HepG2 (cell line): ENCODE results near the gene OR5A2. TPM values are rescaled to one million over a fixed set of nuclear protein-coding genes. Genes with fewer than 3 reads are reported as not detected.

Source experiments
- ATAC-seq: fragments of 200-7000 bp; cut with Tn5 transposase; 3 replicates; pipeline ENCODE4 v1.9.1; 2020; ENCODE audit warnings: mild to moderate bottlenecking, moderate library complexity
- BruUV-seq: library from RNA; stranded (reverse); fragments of 400-500 nt; replicated peaks from 2 replicates; lab custom pipeline; 2021; lab: Mats Ljungman, UMichigan
- CTCF ChIA-PET: fragments of 300-600 bp; formaldehyde crosslinking; extraction: SDS; loops from one replicate; lab custom pipeline; 2021; ENCODE audit warnings: low total read pairs, inconsistent platforms, low intra/inter-chr PET ratio; lab: Yijun Ruan, JAX
- POLR2A ChIA-PET: fragments of 350-600 bp; sonication (Branson Sonifier 250); formaldehyde crosslinking; loops from one replicate; lab custom pipeline; 2020; ENCODE audit warnings: antibody characterized with exemption, inconsistent platforms; lab: Yijun Ruan, JAX
- DNase-seq: peaks from one replicate; pipeline ENCODE4 v3.0.0-alpha.2; 2015; ENCODE audit warnings: low spot score
- FAIRE-seq: peaks from 3 replicates; lab custom pipeline; 2011; peaks lifted over from hg19 to GRCh38; lab: Jason Lieb, UNC
- H2AFZ ChIP-seq: one replicate; pipeline ENCODE4 v1.6.1; 2011; ENCODE audit warnings: low read length, inconsistent platforms
- H3K27ac ChIP-seq: fragments of 300-600 bp; 3 replicates; pipeline ENCODE4 v1.8.0; 2011; ENCODE audit warnings: mixed run types, mild to moderate bottlenecking, mixed read lengths, low read length, inconsistent platforms; ENCODE audit not compliant: insufficient read depth; ENCODE audit errors: extremely low read length
- H3K27me3 ChIP-seq, 2 experiments: fragments of 200-600 bp in 1 of 2; 2 replicates in 1 of 2; 3 replicates in 1 of 2; pipeline versions ENCODE4 v1.6.0 to v1.8.0; 2011; ENCODE audit warnings: low read length in 2 of 2, mild to moderate bottlenecking in 2 of 2, moderate library complexity in 2 of 2, inconsistent platforms in 1 of 2; ENCODE audit not compliant: insufficient read depth in 2 of 2, control insufficient read depth in 1 of 2
- H3K36me3 ChIP-seq, 2 experiments: fragments of 200-600 bp in 1 of 2; replicated peaks in 1 of 2; 2 replicates in 1 of 2; 3 replicates in 1 of 2; pipeline versions ENCODE4 v1.5.1 to v1.8.0; 2011; ENCODE audit warnings: low read length in 2 of 2, inconsistent platforms in 1 of 2; ENCODE audit not compliant: insufficient read depth in 2 of 2, control insufficient read depth in 1 of 2
- H3K4me1 ChIP-seq: 2 replicates; pipeline ENCODE4 v1.5.1; 2012; ENCODE audit warnings: low read length, inconsistent platforms; ENCODE audit not compliant: insufficient read depth
- H3K4me2 ChIP-seq: 2 replicates; pipeline ENCODE4 v1.6.0; 2011; ENCODE audit warnings: low read depth, low read length, inconsistent platforms
- H3K4me3 ChIP-seq, 3 experiments: fragments of 200-600 bp in 1 of 3; sonication (generic), shearing (Covaris generic) in 1 of 3; replicated peaks in 1 of 3; 2 replicates each; pipeline ENCODE4 v1.5.1; 2011 to 2016; ENCODE audit warnings: low read length in 3 of 3, inconsistent platforms in 2 of 3, low read depth in 2 of 3, mild to moderate bottlenecking in 2 of 3, control low read depth in 1 of 3, mixed read lengths in 1 of 3; ENCODE audit not compliant: insufficient read depth in 1 of 3
- H3K79me2 ChIP-seq: one replicate; pipeline ENCODE4 v1.6.1; 2011; ENCODE audit warnings: low read length, inconsistent platforms; ENCODE audit not compliant: insufficient read depth
- H3K9ac ChIP-seq: 2 replicates; pipeline ENCODE4 v1.6.0; 2011; ENCODE audit warnings: mild to moderate bottlenecking, low read depth, low read length, inconsistent platforms; ENCODE audit not compliant: insufficient read depth
- H3K9me3 ChIP-seq: 2 replicates; pipeline ENCODE4 v1.5.1; 2012; ENCODE audit warnings: mild to moderate bottlenecking, low read length
- H4K20me1 ChIP-seq: 2 replicates; pipeline ENCODE4 v1.6.0; 2011; ENCODE audit warnings: inconsistent platforms, mild to moderate bottlenecking, low read length, moderate library complexity; ENCODE audit not compliant: insufficient read depth
- ETV5 ChIP-seq: IDR thresholded peaks from 2 replicates; pipeline ENCODE4 v1.6.1; 2018; ENCODE audit warnings: missing biosample characterization, missing genetic modification reagents, inconsistent platforms, borderline replicate concordance
- GABPA ChIP-seq, 2 experiments: IDR thresholded peaks; 2 replicates each; pipeline ENCODE4 v1.6.1; 2011 to 2016; ENCODE audit warnings: low read depth in 2 of 2, low read length in 1 of 2, missing biosample characterization in 1 of 2, missing genetic modification characterization in 1 of 2
- NAIF1 ChIP-seq: sonication (generic); formaldehyde crosslinking; IDR thresholded peaks from 2 replicates; pipeline ENCODE4 v1.5.0; 2020; ENCODE audit warnings: mild to moderate bottlenecking, missing genetic modification reagents, borderline replicate concordance
- NR2F2 ChIP-seq: IDR thresholded peaks from 2 replicates; pipeline ENCODE4 v1.6.1; 2012; ENCODE audit warnings: low read depth, inconsistent platforms, borderline replicate concordance
- PHF5A ChIP-seq: IDR thresholded peaks from one replicate; pipeline ENCODE4 v1.6.1; 2018; ENCODE audit warnings: low read depth, missing genetic modification reagents; ENCODE audit not compliant: unreplicated experiment
- PPARG ChIP-seq: conservative IDR thresholded peaks from 2 replicates; pipeline ENCODE4 v1.6.1; 2016; ENCODE audit warnings: missing biosample characterization, missing genetic modification reagents
- TP53 ChIP-seq: sonication (generic); formaldehyde crosslinking; conservative IDR thresholded peaks from 2 replicates; pipeline ENCODE4 v1.4.0; 2020; ENCODE audit warnings: missing genetic modification reagents
- ZBTB7B ChIP-seq: sonication (generic); formaldehyde crosslinking; IDR thresholded peaks from 2 replicates; pipeline ENCODE4 v1.4.0; 2020; ENCODE audit warnings: missing genetic modification reagents
- ZFP36L2 ChIP-seq: sonication (generic); formaldehyde crosslinking; IDR thresholded peaks from 2 replicates; pipeline ENCODE4 v1.4.0; 2020; ENCODE audit warnings: missing genetic modification reagents
- ZFP41 ChIP-seq: sonication (generic); formaldehyde crosslinking; IDR thresholded peaks from 2 replicates; pipeline ENCODE4 v1.4.0; 2020; ENCODE audit warnings: mild to moderate bottlenecking, missing genetic modification reagents, borderline replicate concordance
- ZNF564 ChIP-seq: sonication (generic); formaldehyde crosslinking; IDR thresholded peaks from 2 replicates; pipeline ENCODE4 v1.8.1; 2023; ENCODE audit warnings: mild to moderate bottlenecking, missing genetic modification reagents
- ZNF883 ChIP-seq: sonication (generic); formaldehyde crosslinking; IDR thresholded peaks from 2 replicates; pipeline ENCODE4 v1.5.1; 2020; ENCODE audit warnings: mild to moderate bottlenecking, missing genetic modification reagents; ENCODE audit errors: not compliant biosample characterization
- WGBS: methylation state at CpG from one replicate; pipeline ENCODE4 v1.1.6; 2017; ENCODE audit warnings: low lambda C conversion rate; 5-methylcytosine and 5-hydroxymethylcytosine counted together
- in situ Hi-C: cut with HindIII; loops from 2 replicates; pipeline ENCODE4 v1.10.0; 2017; ENCODE audit warnings: low pct_unique_long_range_greater_than_20kb; ENCODE audit not compliant: extremely low pct_ligation_motif_present
- intact Hi-C: fragments of 100-400 bp; cut with micrococcal nuclease; formaldehyde crosslinking; loops from one replicate; pipeline ENCODE4 v1.10.0; 2022; ENCODE audit not compliant: unreplicated experiment
- polyA plus RNA-seq, 8 experiments: library from polyadenylated mRNA; depleted of rRNA in 3 of 8; stranded (reverse) in 7 of 8; unstranded in 1 of 8; fragments of >200 nt; fragmentation: Illumina TruSeq in 4 of 8; extraction: Trizol in 4 of 8; gene quantifications; 2 replicates each; pipeline versions ENCODE4 v1.2.1 to v1.2.3, GENCODE V29; 2011 to 2016; ENCODE audit warnings: low read depth in 4 of 8, missing spikeins in 1 of 8, mixed read lengths in 1 of 8; ENCODE audit not compliant: insufficient read depth in 1 of 8
- total RNA-seq, 5 experiments: library from RNA; depleted of rRNA; stranded (reverse); fragments of >200 nt; fragmentation: Illumina TruSeq; extraction: Trizol; gene quantifications; 2 replicates each; pipeline ENCODE4 v1.2.3, GENCODE V29; 2016; ENCODE audit warnings: low read depth in 1 of 5
- TF ChIP-seq, protein P1 (sequence below): sonication (generic); formaldehyde crosslinking; conservative IDR thresholded peaks from 2 replicates; pipeline ENCODE4 v1.4.0; 2020; ENCODE audit warnings: missing genetic modification reagents
- TF ChIP-seq, protein P2 (sequence below): sonication (generic); formaldehyde crosslinking; IDR thresholded peaks from 2 replicates; pipeline ENCODE4 v1.4.0; 2020; ENCODE audit warnings: mild to moderate bottlenecking, missing genetic modification reagents

The OR5A2 gene
- total and polyA plus RNA-seq, 2 of the 13 experiments (the other 11 are each of a cell fraction or from before 2014, with no cell fraction given), result not detected

GRCh38 chr11:59427068-59427382 lies 812 bp upstream of the OR5A2 start:
- FAIRE-seq, result no peak
- CTCF ChIA-PET, result no interaction called here

GRCh38 chr11:59425131-59425530 lies 1.1 kb downstream of the OR5A2 start:
- Histone ChIP-seq H3K27me3 (no peaks in the 10 kb centered on the region), H4K20me1 (no peaks in the 10 kb centered on the region), H3K4me3 (no peak overlapping the region), H2AFZ (no peak overlapping the region), H3K9me3 (no peaks in the 10 kb centered on the region), H3K36me3 (no peaks in the 10 kb centered on the region), H3K4me2 (no peak overlapping the region), H3K27ac (no peak overlapping the region), H3K79me2 (no peaks in the 10 kb centered on the region), H3K9ac (no peak overlapping the region), H3K4me1 (no peaks in the 10 kb centered on the region)
- WGBS, result 0% methylated on average over 4 of the region's 4 CpGs
- FAIRE-seq (no peak), DNase-seq (no peak), ATAC-seq (no peak)
- ChIA-PET CTCF (no interaction called here), POLR2A (no interaction called here)
- BruUV-seq, result no TSS peak
- intact Hi-C loops, result no loop called here
- in situ Hi-C loops, result no loop called here
- TF ChIP-seq, protein P1, sequence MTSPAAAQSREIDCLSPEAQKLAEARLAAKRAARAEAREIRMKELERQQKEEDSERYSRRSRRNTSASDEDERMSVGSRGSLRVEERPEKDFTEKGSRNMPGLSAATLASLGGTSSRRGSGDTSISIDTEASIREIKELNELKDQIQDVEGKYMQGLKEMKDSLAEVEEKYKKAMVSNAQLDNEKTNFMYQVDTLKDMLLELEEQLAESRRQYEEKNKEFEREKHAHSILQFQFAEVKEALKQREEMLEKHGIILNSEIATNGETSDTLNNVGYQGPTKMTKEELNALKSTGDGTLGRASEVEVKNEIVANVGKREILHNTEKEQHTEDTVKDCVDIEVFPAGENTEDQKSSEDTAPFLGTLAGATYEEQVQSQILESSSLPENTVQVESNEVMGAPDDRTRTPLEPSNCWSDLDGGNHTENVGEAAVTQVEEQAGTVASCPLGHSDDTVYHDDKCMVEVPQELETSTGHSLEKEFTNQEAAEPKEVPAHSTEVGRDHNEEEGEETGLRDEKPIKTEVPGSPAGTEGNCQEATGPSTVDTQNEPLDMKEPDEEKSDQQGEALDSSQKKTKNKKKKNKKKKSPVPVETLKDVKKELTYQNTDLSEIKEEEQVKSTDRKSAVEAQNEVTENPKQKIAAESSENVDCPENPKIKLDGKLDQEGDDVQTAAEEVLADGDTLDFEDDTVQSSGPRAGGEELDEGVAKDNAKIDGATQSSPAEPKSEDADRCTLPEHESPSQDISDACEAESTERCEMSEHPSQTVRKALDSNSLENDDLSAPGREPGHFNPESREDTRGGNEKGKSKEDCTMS (CRISPR knock-in tag), result no peak
- no peak for TF ChIP-seq ZFP41
- TF ChIP-seq PPARG, result no peak
- no peak for TF ChIP-seq GABPA (IDR thresholded peaks at IDR 0.05; ENCODE audit: low read depth, low read length)
- TF ChIP-seq GABPA (CRISPR knock-in tag; IDR thresholded peaks at IDR 0.05; ENCODE audit: low read depth), result no peak
- TF ChIP-seq ZNF883 (CRISPR knock-in tag), result no peak
- TF ChIP-seq ZNF564 (CRISPR knock-in tag), result no peak

More at GRCh38 chr11:59427068-59427382, 812 bp upstream of the OR5A2 start:
- ATAC-seq (no peak), DNase-seq (no peak)
- Histone ChIP-seq H3K4me1 (no peaks in the 10 kb centered on the region), H3K27me3 (no peaks in the 10 kb centered on the region), H3K27ac (no peak overlapping the region), H3K79me2 (no peaks in the 10 kb centered on the region), H3K9me3 (no peaks in the 10 kb centered on the region), H3K4me2 (no peak overlapping the region), H3K4me3 (no peak overlapping the region), H3K36me3 (no peaks in the 10 kb centered on the region), H4K20me1 (no peaks in the 10 kb centered on the region), H2AFZ (no peak overlapping the region), H3K9ac (no peak overlapping the region)
- POLR2A ChIA-PET, result no interaction called here
- intact Hi-C loops, result no loop called here
- no peak for TF ChIP-seq TP53 (CRISPR knock-in tag)
- TF ChIP-seq, protein P2, sequence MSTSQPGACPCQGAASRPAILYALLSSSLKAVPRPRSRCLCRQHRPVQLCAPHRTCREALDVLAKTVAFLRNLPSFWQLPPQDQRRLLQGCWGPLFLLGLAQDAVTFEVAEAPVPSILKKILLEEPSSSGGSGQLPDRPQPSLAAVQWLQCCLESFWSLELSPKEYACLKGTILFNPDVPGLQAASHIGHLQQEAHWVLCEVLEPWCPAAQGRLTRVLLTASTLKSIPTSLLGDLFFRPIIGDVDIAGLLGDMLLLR (CRISPR knock-in tag), result no peak
- no peak for TF ChIP-seq ZBTB7B (CRISPR knock-in tag)
- no peak for TF ChIP-seq PHF5A
- no peak for TF ChIP-seq ZFP36L2 (CRISPR knock-in tag)
- TF ChIP-seq NR2F2, result no peak
- TF ChIP-seq ETV5 (CRISPR knock-in tag), result no peak
- TF ChIP-seq NAIF1, result no peak
- BruUV-seq, result no TSS peak
- in situ Hi-C loops, result no loop called here
